CD4-positive, alpha-beta T cell treated with Interleukin-21 for 1 hour (primary cell): ENCODE data around the gene ZNF831.

Source experiments
- DNase-seq: peaks from one replicate; pipeline ENCODE4 v3.0.0-alpha.2; 2020

Gene ZNF831

DNA sequence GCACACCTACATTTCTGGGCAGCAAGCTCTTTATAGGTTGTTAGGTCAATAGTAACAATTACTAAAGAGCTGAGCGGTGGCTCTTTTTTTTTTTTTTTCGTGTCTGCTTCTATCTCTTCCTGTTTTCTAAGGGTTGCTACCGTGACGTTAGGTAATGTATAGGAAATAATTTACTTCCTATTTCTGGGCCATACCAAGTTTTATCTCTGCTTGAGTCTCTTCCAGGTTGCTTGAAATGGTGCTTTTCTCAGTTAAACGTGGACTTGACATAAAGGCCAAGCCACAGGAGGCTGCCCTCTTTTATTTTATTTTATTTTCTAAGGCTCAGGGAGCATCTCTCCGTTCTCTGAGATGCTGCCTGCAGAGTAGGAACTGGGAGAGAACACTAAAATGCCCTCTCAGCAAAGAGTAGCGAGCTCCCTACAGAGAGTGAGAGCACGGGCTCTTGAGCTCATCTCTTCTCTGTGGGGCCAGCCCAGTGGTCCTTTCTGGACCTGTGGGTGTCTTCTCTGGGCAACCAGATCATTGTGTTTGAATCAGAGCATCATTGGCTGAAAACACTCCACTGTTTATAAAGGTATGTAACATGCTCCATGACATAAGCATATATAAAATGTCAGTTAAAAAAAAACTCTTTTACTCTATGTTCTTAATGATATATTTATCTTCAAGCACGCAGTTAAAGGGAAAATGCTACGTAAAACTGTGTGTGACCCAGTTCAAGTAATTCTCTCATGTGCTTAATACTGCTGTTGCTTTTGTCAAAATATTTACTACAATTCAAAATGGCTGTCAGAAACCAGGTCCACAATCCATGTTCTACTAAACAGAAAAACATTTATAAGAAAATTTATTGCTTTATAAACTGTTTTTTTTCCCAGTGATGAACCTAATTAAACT is at the start of gene ZNF831:
Gene ZNF831, plus strand, starts transcription at position 191 of the 900 bp plus-strand sequence. CDS start 27,199 bp downstream, outside the sequence.
- DNase-seq, result peak; percentile 83

DNA sequence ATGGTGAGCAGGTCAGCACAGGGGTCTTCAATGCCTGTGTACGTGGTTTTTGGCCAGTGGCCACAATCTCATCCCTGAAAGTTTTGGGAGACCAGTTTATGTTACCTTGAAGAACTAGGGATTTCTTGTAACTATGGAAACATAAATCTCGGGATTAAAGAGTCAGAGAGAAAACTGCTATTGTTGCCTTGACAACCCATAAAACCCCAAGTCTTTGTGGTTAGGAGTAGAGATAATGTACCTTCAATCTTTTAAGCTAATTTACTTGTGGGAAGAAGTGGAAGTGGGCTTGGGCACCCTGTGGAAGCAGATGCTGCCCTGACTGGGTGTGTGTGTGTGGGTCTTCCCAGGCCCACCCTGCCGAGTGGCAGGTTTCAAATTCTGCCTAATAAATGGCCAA is 46.1 kb upstream of the ZNF831 start:
- DNase-seq, result peak; percentile 25

DNA sequence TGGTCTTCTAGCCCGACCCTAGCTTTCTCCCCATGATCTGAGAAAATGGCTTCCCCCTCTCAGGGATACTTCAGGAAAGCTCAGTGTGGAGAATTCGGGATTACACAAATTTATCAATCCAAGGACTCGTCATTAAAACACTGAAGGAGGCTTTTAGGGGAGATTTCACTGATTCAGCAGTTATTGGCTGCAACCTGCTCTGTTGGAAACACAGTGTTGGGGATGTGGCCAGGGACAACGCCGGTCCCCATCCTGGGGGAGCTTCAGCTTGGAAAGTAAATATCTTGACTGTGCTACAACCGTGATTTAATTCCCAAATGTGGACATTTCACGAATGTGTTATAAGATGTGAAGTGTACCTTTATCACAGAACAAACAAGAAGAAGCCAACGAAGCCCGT is 44.8 kb upstream of the ZNF831 start:
- no peak for DNase-seq

DNA sequence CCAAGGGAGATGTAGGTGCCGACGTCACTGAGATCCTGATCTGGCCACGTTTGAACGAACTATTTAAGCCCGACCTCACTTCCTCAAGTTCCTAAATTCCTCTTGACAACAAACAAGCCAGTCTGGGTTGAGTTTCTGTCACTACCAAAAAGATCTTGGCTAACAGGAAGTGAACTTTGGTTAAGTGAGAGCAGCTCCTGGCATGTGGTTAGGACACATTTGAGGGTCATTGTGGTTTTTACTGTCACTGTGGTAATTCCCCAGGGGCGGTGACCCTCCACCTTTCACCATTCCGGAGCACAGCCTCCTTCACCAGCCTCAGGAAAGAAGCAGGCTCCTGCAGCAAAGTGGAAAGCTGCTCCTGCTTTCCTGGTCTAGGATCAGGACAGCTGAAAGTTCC is 43.1 kb upstream of the ZNF831 start:
- peak; percentile 79 for DNase-seq

DNA sequence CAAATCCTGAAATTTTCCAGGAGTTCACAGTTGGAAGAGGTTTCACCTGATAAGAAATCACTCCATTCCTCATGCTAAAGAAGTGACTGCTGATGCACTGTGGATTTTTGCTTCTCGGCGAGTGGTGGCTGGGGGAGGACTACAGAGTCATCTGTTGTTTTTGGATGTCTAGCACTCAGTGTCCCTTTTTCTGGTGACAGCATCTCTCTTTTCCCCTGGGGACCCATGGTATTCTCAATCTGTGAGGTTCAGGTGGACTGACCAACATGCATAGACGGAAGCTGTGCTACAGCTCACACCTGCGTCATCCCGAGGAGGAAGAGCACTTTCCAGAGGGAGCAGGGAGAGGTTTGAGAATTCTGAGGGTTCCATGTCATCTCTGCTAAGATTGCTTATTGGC is 42.7 kb upstream of the ZNF831 start:
- no peak for DNase-seq

DNA sequence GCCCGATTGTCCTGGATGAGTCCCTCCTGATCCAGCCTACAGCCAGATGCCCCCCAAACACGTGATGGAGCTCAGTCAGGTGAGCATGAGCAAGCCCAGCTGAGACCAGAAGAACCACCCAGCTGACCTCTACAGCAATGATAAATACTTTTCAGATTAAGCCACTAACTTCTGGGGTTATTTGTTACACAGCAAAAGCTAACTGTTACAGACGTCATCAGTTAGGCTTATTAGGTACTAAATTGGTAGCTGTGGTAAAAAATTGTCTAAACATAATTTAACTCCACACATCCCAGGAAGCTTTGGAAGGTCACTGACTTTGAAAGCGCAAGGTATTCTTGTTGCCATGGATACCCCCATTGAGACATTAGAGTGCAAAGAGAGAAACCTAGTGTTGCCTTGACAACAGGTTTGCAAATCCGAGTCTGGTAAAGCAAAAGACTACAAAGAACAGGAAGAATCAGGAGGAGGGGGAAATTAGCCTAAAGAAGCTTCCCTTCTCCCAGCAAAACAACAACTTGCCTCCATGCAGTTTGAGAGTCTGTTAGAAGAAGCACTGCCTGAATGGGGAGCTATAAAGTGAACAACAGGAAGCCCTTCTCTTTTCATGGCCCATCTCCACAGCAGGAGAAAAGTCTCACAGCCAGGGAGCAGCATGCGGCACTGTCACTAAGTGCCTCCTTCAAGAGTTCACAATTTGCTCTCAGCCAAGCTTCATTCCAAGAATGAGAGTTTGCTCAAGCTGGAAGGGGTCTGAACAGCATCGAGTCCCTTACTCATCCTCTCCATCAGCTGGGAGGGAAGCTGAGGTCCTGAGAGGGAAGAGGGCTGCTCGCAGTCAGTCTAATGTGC is 41.7 kb upstream of the ZNF831 start:
- peak; percentile 77 for DNase-seq

DNA sequence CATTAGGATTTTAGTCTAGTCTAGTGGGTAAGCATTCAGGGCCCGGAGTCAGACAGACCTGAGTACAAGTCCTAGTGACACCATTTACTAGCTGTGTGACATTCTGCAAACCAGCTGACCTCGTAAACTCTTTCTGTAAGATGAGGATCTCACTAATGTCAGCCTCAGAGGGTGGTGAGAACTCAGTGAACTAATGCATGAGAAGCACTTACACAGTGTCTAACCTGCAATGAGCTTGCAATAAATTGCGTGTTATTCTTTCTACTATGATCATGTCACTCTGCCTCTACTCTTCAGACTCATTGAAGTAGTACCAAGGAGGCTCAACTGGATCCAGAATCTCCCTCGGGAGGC is 41.1 kb upstream of the ZNF831 start:
- peak; percentile 32 for DNase-seq

DNA sequence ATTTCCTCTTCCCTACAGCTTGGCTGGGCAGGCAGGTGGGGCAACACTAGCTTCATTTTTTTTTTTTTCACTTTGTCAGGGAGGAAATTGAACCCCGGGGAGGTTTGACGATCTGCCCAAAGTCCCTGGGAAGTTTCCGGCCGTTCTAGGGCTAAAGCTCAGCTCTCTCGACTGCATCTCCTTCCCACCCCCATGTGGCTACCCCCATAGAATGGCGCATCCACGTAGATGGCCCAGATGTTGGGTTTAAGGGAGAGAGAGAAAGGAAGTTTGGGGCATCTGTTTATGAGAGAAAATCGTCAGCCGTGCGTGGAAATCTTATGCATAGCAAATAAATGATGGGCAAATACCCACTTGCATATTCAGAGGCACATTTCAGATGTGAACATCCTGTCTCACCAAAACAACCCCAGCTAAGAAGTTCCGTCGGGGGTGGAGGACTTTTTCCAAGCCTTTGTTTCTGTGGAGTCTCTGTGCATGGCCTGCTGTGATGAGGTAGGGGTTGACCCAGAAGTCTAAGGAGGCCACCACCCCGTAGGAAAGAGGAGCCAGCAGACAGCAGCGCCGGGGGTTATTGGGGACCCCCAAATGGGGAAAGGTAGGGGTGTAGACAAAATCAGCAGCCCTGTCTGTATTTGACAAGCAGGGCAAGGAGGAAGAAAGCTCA is 40.5 kb upstream of the ZNF831 start:
- DNase-seq, result peak; percentile 61

DNA sequence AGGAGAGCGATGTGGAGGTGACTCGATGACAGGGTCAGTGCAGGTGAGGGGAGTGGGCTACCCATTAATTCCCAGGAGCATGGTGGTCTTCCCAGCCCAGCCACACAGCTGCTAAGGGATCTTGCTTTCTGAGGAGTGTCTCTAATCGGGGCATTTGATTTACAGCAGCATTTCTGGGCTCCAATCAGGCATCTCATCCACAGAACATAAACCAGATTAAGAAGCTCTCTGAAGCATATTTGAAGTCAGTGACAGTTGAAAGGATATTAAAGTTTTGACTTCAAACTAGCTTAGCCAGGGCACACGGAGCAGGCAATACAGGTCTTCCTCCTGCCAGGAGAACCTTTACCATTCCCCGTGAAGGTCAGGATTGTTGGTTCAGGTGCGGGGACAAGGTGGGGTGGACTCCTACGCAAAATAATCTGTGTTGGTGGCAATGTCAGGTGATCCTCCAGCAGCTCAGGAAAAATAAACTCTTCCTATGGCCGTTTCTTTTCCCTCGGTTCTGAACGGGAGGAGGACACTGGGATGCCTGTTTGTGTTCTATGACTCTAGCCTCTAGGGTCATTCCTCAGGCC is 39.9 kb upstream of the ZNF831 start:
- DNase-seq, result no peak

DNA sequence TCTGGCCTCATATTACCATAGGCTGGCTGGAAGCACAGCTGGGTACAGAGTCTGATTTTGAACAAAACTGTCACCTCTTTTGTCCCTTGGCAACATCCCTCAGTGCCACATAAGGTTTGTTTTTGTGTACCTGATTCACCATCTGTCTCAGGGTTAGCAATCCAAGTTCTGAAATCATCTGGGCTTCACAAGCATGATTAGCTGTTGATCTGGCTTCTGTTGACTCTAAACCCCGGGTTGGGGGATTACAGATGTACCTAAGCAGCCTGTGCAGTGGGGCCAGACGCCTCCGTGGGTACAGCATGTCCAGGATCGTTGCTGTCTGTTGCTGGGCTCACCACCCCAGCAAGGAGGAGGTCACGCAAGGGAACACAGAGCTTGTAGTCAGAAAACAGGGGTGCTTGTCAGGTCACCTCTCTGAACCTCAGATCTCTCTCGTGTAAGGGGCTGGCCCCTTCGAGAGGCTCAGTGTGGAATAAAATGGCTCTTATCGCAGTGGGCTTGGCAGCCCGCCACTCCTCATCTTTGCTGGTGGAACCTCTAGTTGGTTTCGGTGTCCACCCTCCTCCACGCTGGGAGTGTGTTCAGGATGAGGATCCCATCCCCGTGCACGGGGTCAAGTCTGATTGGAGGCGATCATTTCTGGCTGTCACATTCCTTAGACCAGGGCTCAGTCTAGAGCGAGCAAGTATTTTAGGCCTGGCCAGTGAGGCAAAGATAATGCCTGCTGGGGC is 39.2 kb upstream of the ZNF831 start:
- DNase-seq, result no peak

DNA sequence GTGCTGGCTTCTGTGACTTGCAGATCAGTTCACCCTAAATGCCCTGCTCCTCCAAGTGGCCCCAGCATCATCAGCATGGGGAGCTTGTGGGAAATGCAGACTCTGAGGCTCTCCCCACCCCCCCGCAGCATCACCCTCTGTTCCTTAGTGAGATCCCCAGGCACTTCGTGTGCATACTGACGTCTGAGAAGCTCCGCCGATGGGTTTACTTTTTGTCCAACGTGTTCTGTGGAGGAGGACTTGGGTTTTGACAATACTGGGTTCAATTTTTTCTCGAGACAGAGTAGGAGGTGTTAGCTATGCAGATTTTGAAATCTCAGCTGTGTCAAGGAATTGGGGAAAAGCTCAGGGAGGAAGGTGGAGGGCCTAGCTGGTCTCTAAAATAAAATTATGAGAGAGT is 38.3 kb upstream of the ZNF831 start:
- no peak for DNase-seq

DNA sequence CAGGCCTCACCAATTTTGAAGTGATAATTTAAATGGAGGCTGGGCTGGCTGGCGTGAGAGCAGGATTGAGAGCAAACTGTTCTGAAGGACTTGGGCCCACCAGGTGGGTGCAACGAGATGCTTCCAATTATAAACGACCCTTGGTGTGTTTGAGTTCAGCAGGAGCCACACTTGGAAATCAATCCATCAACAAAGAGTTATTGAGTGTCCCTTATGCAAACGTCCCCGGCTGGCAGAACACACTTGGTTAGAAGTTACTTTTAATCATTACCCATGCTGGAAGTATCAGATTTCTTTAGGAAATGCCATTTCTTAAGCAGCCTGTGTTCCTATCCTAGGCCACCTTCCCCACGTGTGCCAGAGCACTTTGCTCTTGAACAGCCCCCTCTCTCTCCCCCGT is 37.8 kb upstream of the ZNF831 start:
- DNase-seq, result no peak

DNA sequence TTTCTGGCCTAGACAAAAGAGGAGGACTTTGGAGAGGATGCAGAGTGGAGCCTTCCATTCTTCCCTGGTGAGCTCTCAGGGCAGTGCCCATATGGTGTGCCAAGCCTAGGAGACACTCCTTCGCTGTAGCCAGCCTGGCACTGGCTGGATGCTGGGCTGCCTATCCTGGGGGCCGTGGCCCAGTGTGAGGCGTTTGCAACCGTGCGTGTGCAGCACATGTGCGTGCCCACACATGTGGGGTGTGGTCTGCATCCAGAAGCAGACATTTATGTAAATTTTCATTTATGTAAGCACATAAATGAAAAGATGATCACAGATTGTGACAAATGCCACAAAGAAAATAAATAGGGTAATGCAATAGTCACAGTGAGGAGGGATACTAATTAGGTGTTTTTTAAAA is 35.8 kb upstream of the ZNF831 start:
- no peak for DNase-seq

DNA sequence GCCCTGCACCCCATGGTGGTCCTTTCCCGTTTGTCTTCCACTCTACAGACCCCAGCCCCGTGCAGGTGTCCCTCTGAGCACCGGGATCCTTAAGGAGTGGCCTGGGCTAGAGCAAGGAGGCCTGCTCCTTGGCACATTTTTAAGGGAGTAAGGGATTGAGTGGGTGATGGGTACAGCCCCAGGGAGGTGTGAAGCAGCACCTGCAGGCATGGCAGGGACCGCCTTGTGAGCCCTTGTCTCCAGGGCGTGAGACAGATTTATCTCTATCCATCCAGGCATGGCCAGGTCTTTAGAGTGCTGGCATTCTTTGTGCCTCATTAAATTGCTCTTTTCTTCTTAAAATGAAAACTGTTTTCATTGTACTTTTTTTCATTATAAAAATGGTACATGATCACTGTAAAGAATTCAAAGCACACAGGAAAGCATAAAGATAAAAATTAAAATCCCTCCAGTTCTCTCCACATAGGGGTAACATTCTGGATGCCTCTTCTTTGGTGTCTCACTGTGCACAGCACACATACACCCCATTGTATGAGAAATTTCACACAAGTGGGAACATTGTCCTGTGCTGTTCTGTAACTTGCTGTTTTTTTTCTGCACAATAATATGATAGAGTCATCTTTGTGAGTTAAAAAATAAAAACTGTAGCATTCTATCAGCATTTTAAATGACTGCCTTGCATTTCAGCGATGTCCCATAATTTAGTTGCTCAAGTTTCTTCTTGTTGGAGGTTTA is 31.9 kb upstream of the ZNF831 start:
- DNase-seq, result no peak

DNA sequence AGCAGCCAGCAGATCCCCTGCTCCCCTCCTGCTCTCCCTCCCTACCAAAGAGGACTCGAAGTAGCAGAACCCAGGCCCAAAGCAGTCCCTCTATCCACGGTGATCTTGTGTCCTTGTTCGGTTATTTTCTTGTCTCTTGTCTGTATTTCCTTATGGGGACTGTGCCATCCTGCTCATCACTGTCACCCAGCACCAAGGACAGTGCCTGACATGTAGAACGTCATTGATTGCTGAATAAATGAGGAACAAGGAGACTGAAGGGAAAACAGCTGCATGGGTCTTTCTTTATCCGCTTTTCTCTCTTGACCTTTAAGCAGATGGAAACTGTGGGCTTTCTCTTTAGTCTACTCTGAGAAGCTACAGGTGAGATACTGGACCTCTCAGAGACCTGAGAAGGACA is 29.4 kb upstream of the ZNF831 start:
- DNase-seq, result no peak

DNA sequence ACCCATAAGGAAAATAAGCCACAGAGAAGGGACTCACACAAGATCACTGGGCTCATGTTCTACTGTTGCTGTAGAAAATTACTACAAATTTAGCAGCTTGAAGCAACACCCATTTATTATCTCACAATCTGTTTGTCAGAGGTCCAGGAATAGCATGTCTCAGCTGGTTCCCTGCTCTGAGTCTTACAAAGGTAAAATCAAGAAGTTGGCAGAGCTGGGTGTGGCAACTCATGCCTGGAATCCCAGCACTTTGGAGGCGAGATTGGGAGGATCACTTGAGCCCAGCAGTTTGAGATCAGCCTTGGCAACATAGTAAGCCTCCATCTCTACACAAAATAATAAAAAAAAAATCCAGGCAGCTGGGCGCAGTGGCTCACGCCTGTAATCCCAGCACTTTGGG is 28.5 kb upstream of the ZNF831 start:
- no peak for DNase-seq

DNA sequence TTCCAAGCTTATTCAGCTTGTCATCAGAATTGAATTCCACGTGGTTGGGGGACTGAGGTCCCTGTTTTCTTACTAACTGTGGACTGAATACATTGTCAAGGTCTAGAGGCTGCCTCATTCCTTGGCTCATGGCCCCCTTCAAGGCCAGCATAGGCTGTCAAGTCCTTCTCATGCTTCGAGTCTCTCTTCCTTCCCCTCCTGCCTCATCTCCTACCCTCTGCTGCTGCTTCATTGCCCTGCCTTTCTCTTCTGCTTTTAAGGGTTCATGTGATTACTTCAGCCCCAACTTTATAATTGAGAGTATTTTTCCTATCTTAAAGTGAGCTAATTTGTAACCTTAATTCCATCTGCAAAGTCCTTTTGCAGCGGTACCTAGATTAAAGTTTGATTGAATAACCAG is 27.6 kb upstream of the ZNF831 start:
- DNase-seq, result no peak

DNA sequence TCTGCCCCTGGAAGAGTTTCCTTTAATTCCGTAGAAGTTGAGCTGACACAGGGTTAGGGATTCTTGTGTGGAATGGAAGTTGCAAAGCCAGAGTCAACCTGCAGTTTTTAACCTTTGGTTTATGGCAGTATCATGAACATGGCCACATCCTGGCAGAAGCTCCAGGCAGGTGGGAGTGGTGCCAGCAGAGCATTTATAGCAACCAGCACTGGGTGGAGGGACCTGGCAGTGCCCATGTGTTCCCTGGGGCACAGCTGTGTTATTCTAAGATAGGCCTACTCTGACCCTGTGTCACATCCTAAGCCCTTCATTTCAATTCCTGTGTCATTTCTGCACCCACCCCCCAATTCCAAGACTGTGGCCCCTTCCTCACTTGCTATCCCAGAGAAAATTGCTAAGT is 26.1 kb upstream of the ZNF831 start:
- DNase-seq, result no peak

DNA sequence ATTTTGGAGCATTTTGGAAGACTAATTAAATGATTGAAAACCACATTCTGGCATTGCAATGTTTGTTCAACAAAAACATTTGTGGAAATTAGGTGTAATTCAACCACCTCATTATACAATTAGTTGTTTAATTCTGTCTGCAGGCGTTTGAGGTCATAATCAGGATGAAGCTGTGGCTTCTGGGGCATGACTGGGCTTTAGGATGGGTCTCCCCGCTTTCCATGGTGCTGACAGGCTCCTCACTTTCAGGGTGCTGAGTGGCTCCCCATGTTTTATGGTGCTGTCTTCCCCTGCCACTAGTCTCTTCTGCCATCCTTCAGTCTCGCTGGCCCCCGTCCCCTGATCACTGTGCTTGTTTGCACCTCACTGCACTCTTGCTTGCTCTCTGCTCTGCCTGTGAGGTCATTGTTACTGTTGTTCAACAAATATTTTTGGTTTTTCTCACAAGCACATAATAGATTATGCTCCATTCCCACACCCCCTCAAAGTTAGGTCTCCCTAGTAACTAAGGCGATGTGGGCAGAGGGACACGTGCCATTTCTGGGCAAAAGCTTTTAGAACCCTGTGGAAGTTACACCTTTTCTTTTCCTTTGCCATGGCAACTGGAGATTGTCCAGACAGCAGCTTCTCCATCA is 25.4 kb upstream of the ZNF831 start:
- DNase-seq, result no peak

DNA sequence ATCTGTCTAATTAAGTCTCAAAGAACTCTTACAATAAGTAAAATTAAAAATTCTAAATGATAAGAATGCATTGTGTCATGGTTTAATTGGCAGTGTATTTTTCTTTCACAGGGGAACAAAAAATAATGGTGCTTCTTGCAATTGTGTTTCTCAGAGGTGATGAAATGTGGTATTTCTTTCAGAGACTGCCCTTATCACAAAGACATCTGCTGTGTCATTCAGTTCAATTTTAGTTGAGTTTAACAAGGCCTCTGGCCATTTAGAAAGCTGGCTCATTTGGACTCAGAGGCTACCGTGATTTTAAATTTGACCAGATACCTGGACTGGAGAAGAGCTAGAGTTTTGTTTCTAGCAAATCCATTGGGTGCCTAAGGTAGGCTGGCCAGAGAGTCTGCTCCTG is 23.6 kb upstream of the ZNF831 start:
- no peak for DNase-seq
